ENCODE results near the gene TNIP1. TPM values are rescaled to one million over a fixed set of nuclear protein-coding genes. Genes with fewer than 3 reads are reported as not detected.
A peak's percentile ranks its signal among the peaks of the same experiment; 100 is the strongest.

TNIP1 gene
- total RNA-seq, 1 donor from 2014 or later = 99.6 TPM

- peaks cover 45% of the 10 kb centered on the region for H3K4me1 ChIP-seq
- H3K36me3 ChIP-seq = peaks cover 95% of the 10 kb centered on the region
- H3K4me3 ChIP-seq = no peak overlapping the region
- ATAC-seq (no peak), DNase-seq (no peak)
- H3K9me3 ChIP-seq = no peaks in the 10 kb centered on the region
- H3K27me3 ChIP-seq (ENCODE audit: low read depth) = no peaks in the 10 kb centered on the region
- intact Hi-C loops (cut with DNase I) = no loop called here
- TF ChIP-seq CTCF (IDR thresholded peaks at IDR 0.05) = no peak
- H3K27ac ChIP-seq = no peak overlapping the region
These were observed 47.5 kb downstream of the TNIP1 start for GRCh38 chr5:151033217-151033934.

GRCh38 chr5:151031554-151031953 lies 49.3 kb downstream of the TNIP1 start:
- Histone ChIP-seq H3K4me3 (no peak overlapping the region), H3K9me3 (no peaks in the 10 kb centered on the region), H3K27me3 (ENCODE audit: low read depth) (no peaks in the 10 kb centered on the region), H3K36me3 (peaks cover 95% of the 10 kb centered on the region), H3K4me1 (peaks cover 45% of the 10 kb centered on the region), H3K27ac (peak overlapping the region; percentile 80)
- no peak for ATAC-seq
- intact Hi-C loops (cut with DNase I) = no loop called here
- no peak for TF ChIP-seq CTCF (IDR thresholded peaks at IDR 0.05)
- no peak for DNase-seq

GRCh38 chr5:151030379-151030778 lies 50.5 kb downstream of the TNIP1 start:
- peaks cover 95% of the 10 kb centered on the region for H3K36me3 ChIP-seq
- peaks cover 55% of the 10 kb centered on the region for H3K4me1 ChIP-seq
- H3K27me3 ChIP-seq (ENCODE audit: low read depth) = no peaks in the 10 kb centered on the region
- TF ChIP-seq CTCF (IDR thresholded peaks at IDR 0.05) = no peak
- intact Hi-C loops (cut with DNase I) = no loop called here
- ATAC-seq = peak; percentile 71 to 81
- no peak overlapping the region for H3K4me3 ChIP-seq
- H3K27ac ChIP-seq = peak overlapping the region; percentile 80
- H3K9me3 ChIP-seq = no peaks in the 10 kb centered on the region
- DNase-seq = no peak

GRCh38 chr5:151030056-151030336 lies 50.8 kb downstream of the TNIP1 start:
- ATAC-seq = peak in 1 of 2 donors; percentile 13
- peaks cover 95% of the 10 kb centered on the region for H3K36me3 ChIP-seq
- peaks cover 59% of the 10 kb centered on the region for H3K4me1 ChIP-seq
- no peaks in the 10 kb centered on the region for H3K27me3 ChIP-seq (ENCODE audit: low read depth)
- intact Hi-C loops (cut with DNase I) = no loop called here
- no peaks in the 10 kb centered on the region for H3K9me3 ChIP-seq
- peak overlapping the region; percentile 80 for H3K27ac ChIP-seq
- no peak for TF ChIP-seq CTCF (IDR thresholded peaks at IDR 0.05)
- no peak overlapping the region for H3K4me3 ChIP-seq
- DNase-seq = no peak

GRCh38 chr5:151029179-151030055 lies 51.4 kb downstream of the TNIP1 start:
- ATAC-seq (peak in 1 of 2 donors; percentile 3), DNase-seq (no peak)
- no peaks in the 10 kb centered on the region for H3K27me3 ChIP-seq (ENCODE audit: low read depth)
- peaks cover 95% of the 10 kb centered on the region for H3K36me3 ChIP-seq
- peaks cover 65% of the 10 kb centered on the region for H3K4me1 ChIP-seq
- peak overlapping the region; percentile 80 for H3K27ac ChIP-seq
- intact Hi-C loops (cut with DNase I) = no loop called here
- H3K9me3 ChIP-seq = no peaks in the 10 kb centered on the region
- H3K4me3 ChIP-seq = no peak overlapping the region
- no peak for TF ChIP-seq CTCF (IDR thresholded peaks at IDR 0.05)

Measured in lower lobe of right lung (tissue), 2 donors.